NT2/D1 (cell line): ENCODE measurements around the gene TMEM98.
"Not testable (repeated sequence)": the region's sequence is repeated elsewhere in the genome, so short reads cannot be mapped to it uniquely, and the experiment has no call there.

ENCODE experiments used
- DNase-seq: peaks from one replicate; pipeline ENCODE4 v3.0.0-alpha.2; 2011; ENCODE audit warnings: low read depth, low spot score
- H3K27me3 ChIP-seq: 2 replicates; pipeline ENCODE4 v1.6.0; 2011; ENCODE audit warnings: mild to moderate bottlenecking; ENCODE audit not compliant: insufficient read length, insufficient read depth
- H3K36me3 ChIP-seq: 2 replicates; pipeline ENCODE4 v1.6.1; 2011; ENCODE audit warnings: mild to moderate bottlenecking, low read length, mixed read lengths; ENCODE audit not compliant: insufficient read depth, insufficient read length
- H3K4me1 ChIP-seq: 2 replicates; pipeline ENCODE4 v1.5.1; 2011; ENCODE audit not compliant: insufficient read depth, insufficient read length
- H3K4me3 ChIP-seq: 2 replicates; pipeline ENCODE4 v1.5.1; 2011; ENCODE audit warnings: low read depth; ENCODE audit not compliant: insufficient read length
- H3K9ac ChIP-seq: 2 replicates; pipeline ENCODE4 v1.6.0; 2011; ENCODE audit warnings: low read depth; ENCODE audit not compliant: insufficient read length
- H3K9me3 ChIP-seq: 2 replicates; pipeline ENCODE4 v1.5.1; 2011; ENCODE audit warnings: mild to moderate bottlenecking, low read length; ENCODE audit not compliant: insufficient read depth
- SUZ12 ChIP-seq: IDR thresholded peaks from 2 replicates; pipeline ENCODE4 v1.6.1; 2011; ENCODE audit not compliant: insufficient read length, insufficient read depth; ENCODE audit errors: extremely low read depth
- YY1 ChIP-seq: IDR thresholded peaks from 2 replicates; pipeline ENCODE4 v1.6.1; 2011; ENCODE audit not compliant: insufficient read length, insufficient read depth
- ZNF274 ChIP-seq: IDR thresholded peaks from 2 replicates; pipeline ENCODE4 v1.6.1; 2011; ENCODE audit warnings: mild to moderate bottlenecking, low read depth, low read length

Gene TMEM98

GRCh38 chr17:32944248-32945020 is 16.5 kb downstream of the TMEM98 start:
- Histone ChIP-seq H3K36me3 (peaks cover 31% of the 10 kb centered on the region), H3K9me3 (peaks cover 7% of the 10 kb centered on the region; the same call in 1 of the 2 replicates), H3K27me3 (no peaks in the 10 kb centered on the region), H3K9ac (no peak overlapping the region), H3K4me3 (no peak overlapping the region), H3K4me1 (peaks cover 2% of the 10 kb centered on the region)
- DNase-seq, result no peak
- no peak for TF ChIP-seq YY1
- no peak for TF ChIP-seq ZNF274
- no peak for TF ChIP-seq SUZ12

GRCh38 chr17:32946375-32947135 is 18.6 kb downstream of the TMEM98 start:
- no peaks in the 10 kb centered on the region for H3K9me3 ChIP-seq
- H3K4me1 ChIP-seq, result peaks cover 2% of the 10 kb centered on the region
- no peak overlapping the region for H3K9ac ChIP-seq
- no peaks in the 10 kb centered on the region for H3K27me3 ChIP-seq
- H3K4me3 ChIP-seq, result no peak overlapping the region
- peaks cover 11% of the 10 kb centered on the region for H3K36me3 ChIP-seq
- no peak for DNase-seq
- TF ChIP-seq ZNF274 (no peak), SUZ12 (no peak), YY1 (no peak)

- Histone ChIP-seq H3K9ac (no peak overlapping the region), H3K4me3 (no peak overlapping the region), H3K4me1 (peaks cover 2% of the 10 kb centered on the region), H3K9me3 (no peaks in the 10 kb centered on the region), H3K36me3 (no peaks in the 10 kb centered on the region), H3K27me3 (no peaks in the 10 kb centered on the region)
- DNase-seq, result no peak
- TF ChIP-seq YY1 (no peak), ZNF274 (no peak), SUZ12 (no peak)
These were observed 19.8 kb downstream of the TMEM98 start for GRCh38 chr17:32947736-32948135.

GRCh38 chr17:32949181-32949580 is 21.2 kb downstream of the TMEM98 start:
- Histone ChIP-seq H3K9ac (no peak overlapping the region), H3K36me3 (no peaks in the 10 kb centered on the region), H3K4me3 (no peak overlapping the region), H3K4me1 (peaks cover 2% of the 10 kb centered on the region), H3K9me3 (no peaks in the 10 kb centered on the region), H3K27me3 (no peaks in the 10 kb centered on the region)
- no peak for DNase-seq
- TF ChIP-seq SUZ12 (no peak), ZNF274 (no peak), YY1 (no peak)

GRCh38 chr17:32952491-32952890 is 24.5 kb downstream of the TMEM98 start:
- H3K9me3 ChIP-seq, H3K4me3 ChIP-seq, H3K27me3 ChIP-seq, H3K36me3 ChIP-seq, DNase-seq, H3K9ac ChIP-seq, H3K4me1 ChIP-seq: not testable (repeated sequence)

DNA sequence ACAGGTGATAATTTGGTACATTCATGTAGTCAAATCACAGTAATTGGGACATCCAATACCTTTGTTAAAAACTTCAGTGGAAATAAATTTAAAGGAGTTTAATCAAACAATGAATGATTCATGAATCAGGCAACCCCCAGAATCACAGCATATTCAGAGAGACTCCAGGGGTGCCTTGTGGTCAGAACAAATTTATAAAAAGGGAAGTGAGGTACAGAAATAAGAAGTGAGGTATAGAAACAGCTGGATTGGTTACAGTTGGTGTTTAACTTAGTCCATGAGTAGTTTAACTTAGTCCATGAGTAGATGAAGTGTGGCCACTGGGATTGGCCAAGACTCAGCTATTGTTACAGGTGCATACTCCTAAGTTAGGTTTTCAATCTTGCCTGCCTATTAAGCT is 25.1 kb downstream of the TMEM98 start:
- H3K36me3 ChIP-seq, result no peaks in the 10 kb centered on the region
- TF ChIP-seq ZNF274 (no peak), YY1 (no peak), SUZ12 (no peak)
- H3K4me3 ChIP-seq, result no peak overlapping the region
- H3K4me1 ChIP-seq, result no peaks in the 10 kb centered on the region
- no peak overlapping the region for H3K9ac ChIP-seq
- DNase-seq, result no peak
- H3K9me3 ChIP-seq, result no peaks in the 10 kb centered on the region
- no peaks in the 10 kb centered on the region for H3K27me3 ChIP-seq

DNA sequence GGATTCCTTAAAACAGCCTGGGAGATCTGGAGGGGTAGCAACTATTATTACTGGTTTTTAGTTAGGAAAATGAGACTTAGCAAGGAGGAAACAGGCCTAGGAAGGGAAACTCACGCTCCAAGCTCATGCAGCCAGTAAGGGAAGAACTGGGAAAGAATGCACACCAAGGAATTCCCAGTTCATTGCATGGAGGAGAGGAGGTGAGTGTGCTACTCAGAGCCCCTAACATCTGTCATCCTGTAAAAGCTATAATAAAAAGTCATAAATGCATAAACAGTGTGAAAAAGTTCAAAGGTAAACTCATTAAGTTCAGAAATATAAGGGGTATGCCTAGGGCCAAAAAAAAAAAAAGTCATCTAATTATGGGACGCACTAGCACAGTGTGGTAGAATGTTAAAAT is 25.9 kb downstream of the TMEM98 start:
- no peak overlapping the region for H3K4me3 ChIP-seq
- no peak overlapping the region for H3K9ac ChIP-seq
- DNase-seq, result no peak
- no peaks in the 10 kb centered on the region for H3K9me3 ChIP-seq
- no peaks in the 10 kb centered on the region for H3K36me3 ChIP-seq
- TF ChIP-seq SUZ12 (no peak), ZNF274 (no peak), YY1 (no peak)
- no peaks in the 10 kb centered on the region for H3K27me3 ChIP-seq
- H3K4me1 ChIP-seq, result no peaks in the 10 kb centered on the region
